ENCODE measurements around the gene DNAH14.

- TF ChIP-seq POLR2A (IDR thresholded peaks at IDR 0.05) (no peak), CTCF (IDR thresholded peaks at IDR 0.05) (no peak)
Measured at GRCh38 chr1:225435487-225435886, 506.0 kb downstream of the DNAH14 start.

Data from adrenal gland (tissue), 5 donors.